Measurements from ENCODE around the gene SNCAIP. TPM values are rescaled to one million over a fixed set of nuclear protein-coding genes. Genes with fewer than 3 reads are reported as not detected.

SNCAIP gene
- total and polyA plus RNA-seq, 9 of the 15 experiments (the other 6 are each of a cell fraction or from before 2014, with no cell fraction given), result 0.04 TPM; not detected in 8

- H3K36me3 ChIP-seq (ENCODE audit: control insufficient read depth, insufficient read depth, low read length), result no peaks in the 10 kb centered on the region
- FAIRE-seq, result no peak
- H3K27me3 ChIP-seq (ENCODE audit: control insufficient read depth in 2 of 2, insufficient read depth in 2 of 2, low read length in 2 of 2), result no peaks in the 10 kb centered on the region
- no peaks in the 10 kb centered on the region for H3K9me1 ChIP-seq (ENCODE audit: control insufficient read depth, insufficient read depth, low read length)
- ChIA-PET POLR2A (interaction anchor here (1.0 kb wide), 1 partner anchor 71 kb away, joined by 3 read pairs; no protein-coding TSS in a partner anchor), CTCF (ENCODE audit: low intra/inter-chr PET ratio) (no interaction called here)
- in situ Hi-C loops (cut with MboI), result no loop called here
- no peak overlapping the region for H3K9ac ChIP-seq (ENCODE audit: insufficient read depth in 1 of 2, low read depth in 2 of 2, low read length in 2 of 2)
- intact Hi-C loops (cut with micrococcal nuclease), result no loop called here
- H3K4me1 ChIP-seq (replicated peaks in 1 of 2; ENCODE audit: control insufficient read depth in 2 of 2, insufficient read depth in 2 of 2, low read length in 2 of 2), result no peaks in the 10 kb centered on the region
- ATAC-seq, result no peak
- no peak overlapping the region for H3K27ac ChIP-seq (ENCODE audit: extremely low read depth, low read depth, low read length)
- H3K9me3 ChIP-seq (replicated peaks; ENCODE audit: control insufficient read depth, insufficient read depth, low read depth, low read length), result no peaks in the 10 kb centered on the region
- no peak overlapping the region for H3K4me2 ChIP-seq (ENCODE audit: insufficient read depth, low read length)
- H3K4me3 ChIP-seq, result no peak overlapping the region
- H4K20me1 ChIP-seq (replicated peaks; ENCODE audit: control insufficient read depth, insufficient read depth, low read length), result no peaks in the 10 kb centered on the region
- no peak for DNase-seq (ENCODE audit: extremely low read depth in 1 of 4, low spot score in 3 of 4)
- H3K79me2 ChIP-seq (ENCODE audit: control insufficient read depth, insufficient read depth, low read length), result no peaks in the 10 kb centered on the region
- H2AFZ ChIP-seq (ENCODE audit: low read depth, low read length), result no peak overlapping the region
- 0% methylated on average over 3 of the region's 3 CpGs for WGBS (ENCODE audit: insufficient coverage, low coverage, missing lambda C conversion rate)
- no TSS peak for BruUV-seq (replicated peaks)
- TF ChIP-seq CEBPG (CRISPR knock-in tag; IDR thresholded peaks at IDR 0.05), result no peak
- no peak for TF ChIP-seq CEBPG (tag; conservative IDR thresholded peaks at IDR 0.05 in 1 of 2, IDR thresholded peaks at IDR 0.05 in 1 of 2)
- TF ChIP-seq TAF7 (tag; IDR thresholded peaks at IDR 0.05), result no peak
- no peak for TF ChIP-seq ARID3A (IDR thresholded peaks at IDR 0.05; ENCODE audit: borderline replicate concordance, low read depth, low read length)
- no peak for TF ChIP-seq ZNF696 (CRISPR knock-in tag; conservative IDR thresholded peaks at IDR 0.05)
- TF ChIP-seq EGR1 (conservative IDR thresholded peaks at IDR 0.05), result no peak
- TF ChIP-seq ZNF184 (CRISPR knock-in tag; IDR thresholded peaks at IDR 0.05), result no peak
- no peak for TF ChIP-seq THAP12 (CRISPR knock-in tag; IDR thresholded peaks at IDR 0.05)
- no peak for TF ChIP-seq ZNF655 (CRISPR knock-in tag; IDR thresholded peaks at IDR 0.05)
- no peak for TF ChIP-seq XRCC5 (IDR thresholded peaks at IDR 0.05; ENCODE audit: low read depth, low read length)
- TF ChIP-seq FOXA1 (IDR thresholded peaks at IDR 0.05; ENCODE audit: borderline replicate concordance), result no peak
- TF ChIP-seq FOXK1 (CRISPR knock-in tag; IDR thresholded peaks at IDR 0.05; ENCODE audit: borderline replicate concordance), result no peak
- no peak for TF ChIP-seq ILF3 (IDR thresholded peaks at IDR 0.05; ENCODE audit: borderline replicate concordance)
Observed at GRCh38 chr5:122287101-122287500, 24.9 kb upstream of the SNCAIP start.
